ENCODE data around the gene ZNF689.
A peak's percentile ranks its signal among the peaks of the same experiment; 100 is the strongest.
"Not testable (repeated sequence)": the region's sequence is repeated elsewhere in the genome, so short reads cannot be mapped to it uniquely, and the experiment has no call there.

ZNF689 gene

GRCh38 chr16:30651124-30652004 lies 41.2 kb upstream of the ZNF689 start:
- H3K4me1 ChIP-seq (ENCODE audit: insufficient read depth, low read length), result peaks cover 3% of the 10 kb centered on the region; the same call in 1 of the 2 replicates
- H3K27me3 ChIP-seq (ENCODE audit: insufficient read depth, low read length), result peaks cover 23% of the 10 kb centered on the region
- H3K9ac ChIP-seq (ENCODE audit: low read depth, low read length), result peak overlapping the region; percentile 89; the same call in 1 of the 2 replicates
- no peak overlapping the region for H3K27ac ChIP-seq (ENCODE audit: low read length)
- H3K36me3 ChIP-seq (ENCODE audit: insufficient read depth, low read depth, low read length), result no peaks in the 10 kb centered on the region
- H3K9me3 ChIP-seq (ENCODE audit: insufficient read depth, low read depth, low read length), result no peaks in the 10 kb centered on the region
- H3K4me3 ChIP-seq (ENCODE audit: low read length), result peak overlapping the region; percentile 90

GRCh38 chr16:30650369-30651123 lies 40.4 kb upstream of the ZNF689 start, which contains the start of gene PRR14:
Gene PRR14 (plus strand): TSS chr16:30650960. CDS start chr16:30651646, 686 bp downstream.
- Histone ChIP-seq H3K9me3 (ENCODE audit: insufficient read depth, low read depth, low read length) (no peaks in the 10 kb centered on the region), H3K27ac (ENCODE audit: low read length) (peak within 1 kb of the TSS; percentile 27), H3K4me1 (ENCODE audit: insufficient read depth, low read length) (peaks cover 3% of the 10 kb centered on the region; the same call in 1 of the 2 replicates), H3K4me3 (ENCODE audit: low read length) (peak within 1 kb of the TSS; percentile 90), H3K36me3 (ENCODE audit: insufficient read depth, low read depth, low read length) (no peaks in the 10 kb centered on the region), H3K27me3 (ENCODE audit: insufficient read depth, low read length) (peaks cover 24% of the 10 kb centered on the region), H3K9ac (ENCODE audit: low read depth, low read length) (peak within 1 kb of the TSS; percentile 89; the same call in 1 of the 2 replicates)

- Histone ChIP-seq H3K4me1 (ENCODE audit: insufficient read depth, low read length) (peaks cover 3% of the 10 kb centered on the region; the same call in 1 of the 2 replicates), H3K9ac (ENCODE audit: low read depth, low read length) (peak overlapping the region; percentile 35; the same call in 1 of the 2 replicates), H3K9me3 (ENCODE audit: insufficient read depth, low read depth, low read length) (no peaks in the 10 kb centered on the region), H3K27me3 (ENCODE audit: insufficient read depth, low read length) (peaks cover 26% of the 10 kb centered on the region), H3K27ac (ENCODE audit: low read length) (peak overlapping the region; percentile 27), H3K4me3 (ENCODE audit: low read length) (peak overlapping the region; percentile 24; the same call in 1 of the 2 replicates), H3K36me3 (ENCODE audit: insufficient read depth, low read depth, low read length) (no peaks in the 10 kb centered on the region)
Measured at GRCh38 chr16:30649725-30650368, 39.7 kb upstream of the ZNF689 start.

GRCh38 chr16:30647274-30647571 lies 37.0 kb upstream of the ZNF689 start:
- Histone ChIP-seq H3K36me3 (ENCODE audit: insufficient read depth, low read depth, low read length) (no peaks in the 10 kb centered on the region), H3K4me3 (ENCODE audit: low read length) (no peak overlapping the region), H3K27me3 (ENCODE audit: insufficient read depth, low read length) (peaks cover 22% of the 10 kb centered on the region), H3K9ac (ENCODE audit: low read depth, low read length) (no peak overlapping the region), H3K4me1 (ENCODE audit: insufficient read depth, low read length) (peaks cover 3% of the 10 kb centered on the region; the same call in 1 of the 2 replicates), H3K9me3 (ENCODE audit: insufficient read depth, low read depth, low read length) (no peaks in the 10 kb centered on the region), H3K27ac (ENCODE audit: low read length) (no peak overlapping the region)

GRCh38 chr16:30645727-30646126 lies 35.5 kb upstream of the ZNF689 start:
- Histone ChIP-seq H3K4me1 (ENCODE audit: insufficient read depth, low read length) (peaks cover 3% of the 10 kb centered on the region; the same call in 1 of the 2 replicates), H3K9ac (ENCODE audit: low read depth, low read length) (no peak overlapping the region), H3K27me3 (ENCODE audit: insufficient read depth, low read length) (peaks cover 15% of the 10 kb centered on the region), H3K36me3 (ENCODE audit: insufficient read depth, low read depth, low read length) (no peaks in the 10 kb centered on the region), H3K9me3 (ENCODE audit: insufficient read depth, low read depth, low read length) (no peaks in the 10 kb centered on the region), H3K4me3 (ENCODE audit: low read length) (no peak overlapping the region), H3K27ac (ENCODE audit: low read length) (no peak overlapping the region)

GRCh38 chr16:30644334-30644830 lies 34.2 kb upstream of the ZNF689 start:
- H3K36me3 ChIP-seq (ENCODE audit: insufficient read depth, low read depth, low read length), result no peaks in the 10 kb centered on the region
- no peak overlapping the region for H3K9ac ChIP-seq (ENCODE audit: low read depth, low read length)

GRCh38 chr16:30641378-30641982 lies 31.3 kb upstream of the ZNF689 start:
- Histone ChIP-seq H3K36me3 (ENCODE audit: insufficient read depth, low read depth, low read length) (no peaks in the 10 kb centered on the region), H3K4me1 (ENCODE audit: insufficient read depth, low read length) (no peaks in the 10 kb centered on the region), H3K9ac (ENCODE audit: low read depth, low read length) (no peak overlapping the region), H3K9me3 (ENCODE audit: insufficient read depth, low read depth, low read length) (no peaks in the 10 kb centered on the region), H3K4me3 (ENCODE audit: low read length) (no peak overlapping the region), H3K27me3 (ENCODE audit: insufficient read depth, low read length) (peaks cover 11% of the 10 kb centered on the region), H3K27ac (ENCODE audit: low read length) (no peak overlapping the region)

More at GRCh38 chr16:30644334-30644830, 34.2 kb upstream of the ZNF689 start:
- H3K27me3 ChIP-seq (ENCODE audit: insufficient read depth, low read length), result peaks cover 15% of the 10 kb centered on the region
- H3K4me1 ChIP-seq (ENCODE audit: insufficient read depth, low read length), result no peaks in the 10 kb centered on the region
- H3K9me3 ChIP-seq (ENCODE audit: insufficient read depth, low read depth, low read length), result no peaks in the 10 kb centered on the region
- H3K27ac ChIP-seq (ENCODE audit: low read length), result no peak overlapping the region
- no peak overlapping the region for H3K4me3 ChIP-seq (ENCODE audit: low read length)

- Histone ChIP-seq H3K4me3 (ENCODE audit: low read length) (no peak overlapping the region), H3K9me3 (ENCODE audit: insufficient read depth, low read depth, low read length) (no peaks in the 10 kb centered on the region), H3K27ac (ENCODE audit: low read length) (no peak overlapping the region), H3K36me3 (ENCODE audit: insufficient read depth, low read depth, low read length) (no peaks in the 10 kb centered on the region), H3K4me1 (ENCODE audit: insufficient read depth, low read length) (peaks cover 3% of the 10 kb centered on the region; the same call in 1 of the 2 replicates), H3K27me3 (ENCODE audit: insufficient read depth, low read length) (no peaks in the 10 kb centered on the region), H3K9ac (ENCODE audit: low read depth, low read length) (no peak overlapping the region)
Measured at GRCh38 chr16:30637944-30638343, 27.8 kb upstream of the ZNF689 start.

GRCh38 chr16:30637139-30637538 lies 26.9 kb upstream of the ZNF689 start:
- H3K4me1 ChIP-seq (ENCODE audit: insufficient read depth, low read length); H3K9me3 ChIP-seq (ENCODE audit: insufficient read depth, low read depth, low read length); H3K9ac ChIP-seq (ENCODE audit: low read depth, low read length); H3K27me3 ChIP-seq (ENCODE audit: insufficient read depth, low read length); H3K4me3 ChIP-seq (ENCODE audit: low read length); H3K36me3 ChIP-seq (ENCODE audit: insufficient read depth, low read depth, low read length); H3K27ac ChIP-seq (ENCODE audit: low read length): not testable (repeated sequence)

- H3K4me3 ChIP-seq (ENCODE audit: low read length), result no peak overlapping the region
- H3K9ac ChIP-seq (ENCODE audit: low read depth, low read length), result no peak overlapping the region
- no peak overlapping the region for H3K27ac ChIP-seq (ENCODE audit: low read length)
- no peaks in the 10 kb centered on the region for H3K9me3 ChIP-seq (ENCODE audit: insufficient read depth, low read depth, low read length)
- H3K27me3 ChIP-seq (ENCODE audit: insufficient read depth, low read length), result no peaks in the 10 kb centered on the region
- H3K4me1 ChIP-seq (ENCODE audit: insufficient read depth, low read length), result peaks cover 3% of the 10 kb centered on the region; the same call in 1 of the 2 replicates
- no peaks in the 10 kb centered on the region for H3K36me3 ChIP-seq (ENCODE audit: insufficient read depth, low read depth, low read length)
Measured at GRCh38 chr16:30636599-30636998, 26.4 kb upstream of the ZNF689 start.

GRCh38 chr16:30633526-30633925 lies 23.3 kb upstream of the ZNF689 start:
- peak overlapping the region; percentile 77; the same call in 1 of the 2 replicates for H3K9ac ChIP-seq (ENCODE audit: low read depth, low read length)
- H3K4me3 ChIP-seq (ENCODE audit: low read length), result peak overlapping the region; percentile 99
- peaks cover 3% of the 10 kb centered on the region; the same call in 1 of the 2 replicates for H3K4me1 ChIP-seq (ENCODE audit: insufficient read depth, low read length)
- H3K27me3 ChIP-seq (ENCODE audit: insufficient read depth, low read length), result no peaks in the 10 kb centered on the region
- no peaks in the 10 kb centered on the region for H3K9me3 ChIP-seq (ENCODE audit: insufficient read depth, low read depth, low read length)
- no peaks in the 10 kb centered on the region for H3K36me3 ChIP-seq (ENCODE audit: insufficient read depth, low read depth, low read length)
- H3K27ac ChIP-seq (ENCODE audit: low read length), result peak overlapping the region; percentile 69

Measured in iPS-20b (cell line).